Mesendoderm (in vitro differentiated cells): Measurements from ENCODE around the gene TANC1.

ENCODE experiments used
- DNase-seq: peaks from one replicate; pipeline ENCODE4 v3.0.0; 2013
- H2AK5ac ChIP-seq: 2 replicates; pipeline ENCODE4 v1.6.1; 2013; ENCODE audit warnings: low read length, inconsistent platforms
- H2BK120ac ChIP-seq: 2 replicates; pipeline ENCODE4 v1.6.1; 2013; ENCODE audit warnings: low read depth, mild to moderate bottlenecking, low read length, moderate library complexity, mixed read lengths
- H2BK15ac ChIP-seq: replicated peaks from 2 replicates; pipeline ENCODE4 v1.6.1; 2013; ENCODE audit warnings: low read depth, mild to moderate bottlenecking, moderate library complexity
- H2BK5ac ChIP-seq: 2 replicates; pipeline ENCODE4 v1.6.1; 2013; ENCODE audit warnings: low read length, inconsistent platforms
- H3K18ac ChIP-seq: 2 replicates; pipeline ENCODE4 v1.6.1; 2013; ENCODE audit warnings: mild to moderate bottlenecking, low read length, mixed read lengths
- H3K23ac ChIP-seq: one replicate; pipeline ENCODE4 v1.6.1; 2013; ENCODE audit warnings: low read length
- H3K27ac ChIP-seq: 2 replicates; pipeline ENCODE4 v1.5.1; 2013; ENCODE audit warnings: low read depth, mild to moderate bottlenecking, inconsistent platforms, low read length, moderate library complexity
- H3K27me3 ChIP-seq: 2 replicates; pipeline ENCODE4 v1.6.1; 2013; ENCODE audit warnings: low read length, control low read depth, mild to moderate bottlenecking, inconsistent platforms; ENCODE audit not compliant: insufficient read depth, poor library complexity
- H3K36me3 ChIP-seq: 2 replicates; pipeline ENCODE4 v1.6.1; 2013; ENCODE audit warnings: low read length, inconsistent platforms; ENCODE audit not compliant: control insufficient read depth, insufficient read depth
- H3K4ac ChIP-seq: one replicate; pipeline ENCODE4 v1.6.1; 2013; ENCODE audit warnings: low read depth, mild to moderate bottlenecking, low read length, moderate library complexity
- H3K4me1 ChIP-seq: 2 replicates; pipeline ENCODE4 v1.6.1; 2013; ENCODE audit warnings: low read depth, low read length, inconsistent platforms; ENCODE audit not compliant: control insufficient read depth
- H3K4me2 ChIP-seq: 2 replicates; pipeline ENCODE4 v1.6.1; 2013; ENCODE audit warnings: low read length
- H3K4me3 ChIP-seq: 2 replicates; pipeline ENCODE4 v1.5.1; 2013; ENCODE audit warnings: mild to moderate bottlenecking, low read length
- H3K56ac ChIP-seq: one replicate; pipeline ENCODE4 v1.6.1; 2013; ENCODE audit warnings: low read length
- H3K79me1 ChIP-seq: 2 replicates; pipeline ENCODE4 v1.6.1; 2013; ENCODE audit warnings: low read length, inconsistent platforms
- H3K79me2 ChIP-seq: 2 replicates; pipeline ENCODE4 v1.6.1; 2013; ENCODE audit warnings: mild to moderate bottlenecking, low read length; ENCODE audit not compliant: control insufficient read depth, insufficient read depth
- H3K9ac ChIP-seq: 2 replicates; pipeline ENCODE4 v1.6.1; 2013; ENCODE audit warnings: low read length, inconsistent platforms
- H4K5ac ChIP-seq: one replicate; pipeline ENCODE4 v1.6.1; 2013; ENCODE audit warnings: low read length
- H4K8ac ChIP-seq: one replicate; pipeline ENCODE4 v1.6.1; 2013; ENCODE audit warnings: low read depth, mild to moderate bottlenecking, control low read depth, low read length, moderate library complexity
- whole genome bisulfite sequencing: extraction: QIAGEN DNeasy Blood & Tissue Kit; methylation state at CpG from one replicate; pipeline ENCODE4 v1.1.7; 2013; ENCODE audit warnings: low lambda C conversion rate, missing lambda C conversion rate; ENCODE audit not compliant: insufficient coverage; ENCODE audit errors: extremely low coverage; 5-methylcytosine and 5-hydroxymethylcytosine counted together

The TANC1 gene

DNA sequence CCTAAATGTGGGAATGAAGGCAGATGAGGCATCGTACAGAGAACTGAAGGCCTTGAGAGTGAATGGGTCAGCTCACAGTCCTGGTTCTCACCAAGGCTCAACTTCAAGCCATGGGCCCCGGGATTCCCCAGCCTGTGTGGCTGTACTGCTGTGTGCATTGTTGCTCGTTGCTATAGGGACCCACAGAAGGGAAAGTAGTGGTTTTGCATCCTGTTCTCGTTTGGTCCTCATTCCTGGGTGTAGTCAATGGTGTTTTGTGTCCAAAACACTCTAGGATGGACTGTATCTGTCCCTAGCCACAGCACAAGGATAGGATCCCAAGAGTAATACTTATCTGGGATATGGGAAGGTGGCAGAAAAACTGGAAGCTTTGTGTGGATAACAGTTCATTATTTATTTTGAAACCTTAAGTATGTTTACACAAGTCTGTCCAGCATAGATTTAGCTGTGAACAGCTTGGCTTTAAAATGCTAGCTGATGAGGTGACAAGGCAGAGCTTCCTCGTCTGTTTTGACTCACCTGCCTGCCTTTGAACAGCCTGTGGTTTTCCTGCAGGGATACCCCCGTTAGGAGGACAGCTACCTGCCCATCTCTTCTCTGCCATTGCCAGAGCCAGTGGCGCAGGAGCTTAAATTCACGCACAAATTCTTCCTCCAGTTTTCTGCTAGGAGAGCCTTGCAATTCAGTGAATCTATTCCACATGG lies 233.1 kb downstream of the TANC1 start:
- Histone ChIP-seq H3K4me1 (no peaks in the 10 kb centered on the region), H3K18ac (no peak overlapping the region), H4K8ac (no peak overlapping the region), H3K79me1 (no peaks in the 10 kb centered on the region), H3K9ac (no peak overlapping the region), H3K36me3 (no peaks in the 10 kb centered on the region), H2AK5ac (no peak overlapping the region), H2BK120ac (no peak overlapping the region), H3K23ac (no peak overlapping the region), H3K79me2 (no peaks in the 10 kb centered on the region), H3K4ac (no peak overlapping the region), H2BK5ac (no peak overlapping the region), H3K27ac (no peak overlapping the region), H3K4me3 (no peak overlapping the region), H3K56ac (no peak overlapping the region), H3K4me2 (no peak overlapping the region), H4K5ac (no peak overlapping the region), H3K27me3 (no peaks in the 10 kb centered on the region), H2BK15ac (no peak overlapping the region)
- no CpG with 5 or more reads among the region's 8 CpGs for WGBS
- DNase-seq, result no peak

- Histone ChIP-seq H3K23ac (no peak overlapping the region), H3K79me1 (no peaks in the 10 kb centered on the region), H3K56ac (no peak overlapping the region), H3K4me1 (no peaks in the 10 kb centered on the region), H3K4me3 (no peak overlapping the region), H3K27ac (no peak overlapping the region), H3K4me2 (no peak overlapping the region), H2BK15ac (no peak overlapping the region), H2BK5ac (no peak overlapping the region), H4K5ac (no peak overlapping the region), H3K18ac (no peak overlapping the region), H2BK120ac (no peak overlapping the region), H3K27me3 (no peaks in the 10 kb centered on the region), H3K9ac (no peak overlapping the region), H3K4ac (no peak overlapping the region), H3K36me3 (no peaks in the 10 kb centered on the region), H3K79me2 (no peaks in the 10 kb centered on the region), H4K8ac (no peak overlapping the region), H2AK5ac (no peak overlapping the region)
- peak; percentile 94 for DNase-seq
- no CpG with 5 or more reads among the region's 4 CpGs for WGBS
Observed at GRCh38 chr2:159202568-159203071, 234.2 kb downstream of the TANC1 start.

- no peaks in the 10 kb centered on the region for H3K4me1 ChIP-seq
- no peak overlapping the region for H3K23ac ChIP-seq
- no peak for DNase-seq
- no CpG with 5 or more reads among the region's 15 CpGs for WGBS
- no peaks in the 10 kb centered on the region for H3K27me3 ChIP-seq
- no peak overlapping the region for H2BK120ac ChIP-seq
- no peaks in the 10 kb centered on the region for H3K36me3 ChIP-seq
- no peak overlapping the region for H3K4me2 ChIP-seq
- no peak overlapping the region for H3K27ac ChIP-seq
- H3K18ac ChIP-seq, result no peak overlapping the region
- no peaks in the 10 kb centered on the region for H3K79me1 ChIP-seq
- no peak overlapping the region for H2BK5ac ChIP-seq
- H4K8ac ChIP-seq, result no peak overlapping the region
- no peak overlapping the region for H2AK5ac ChIP-seq
- no peaks in the 10 kb centered on the region for H3K79me2 ChIP-seq
- no peak overlapping the region for H4K5ac ChIP-seq
- H3K4ac ChIP-seq, result no peak overlapping the region
- H3K56ac ChIP-seq, result no peak overlapping the region
- H3K4me3 ChIP-seq, result no peak overlapping the region
- no peak overlapping the region for H3K9ac ChIP-seq
- no peak overlapping the region for H2BK15ac ChIP-seq
Observed at GRCh38 chr2:159204381-159205144, 236.1 kb downstream of the TANC1 start.

DNA sequence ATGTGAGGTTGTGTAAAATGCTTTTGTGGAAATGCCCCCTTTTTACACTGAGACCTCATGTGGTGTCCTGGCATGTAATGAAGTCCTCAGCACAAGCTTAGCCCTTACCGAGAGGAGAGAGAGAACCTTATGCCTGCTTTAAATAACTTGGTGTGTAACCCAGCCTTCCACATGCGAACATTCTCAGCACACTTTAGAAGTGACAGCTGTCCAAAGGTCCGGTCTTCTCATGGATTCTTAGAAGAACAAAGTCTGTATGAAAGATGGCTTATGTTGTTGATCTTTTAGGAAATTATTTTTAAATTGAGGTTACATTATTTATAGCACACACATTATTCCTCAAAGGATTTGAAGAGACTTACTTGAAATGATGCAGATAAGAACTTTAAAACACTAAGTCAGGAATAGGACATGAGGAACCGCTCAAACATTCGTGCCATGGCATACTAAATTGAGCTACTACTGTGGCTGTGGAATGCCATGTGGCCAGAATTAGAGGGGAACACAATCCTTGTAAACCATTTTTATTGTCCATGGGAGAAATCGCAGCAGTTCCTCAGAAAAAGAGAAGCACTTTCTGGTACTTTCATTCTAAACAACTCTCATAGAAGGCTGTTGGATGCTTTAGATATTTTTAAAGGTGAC lies 238.4 kb downstream of the TANC1 start:
- no peaks in the 10 kb centered on the region for H3K36me3 ChIP-seq

DNA sequence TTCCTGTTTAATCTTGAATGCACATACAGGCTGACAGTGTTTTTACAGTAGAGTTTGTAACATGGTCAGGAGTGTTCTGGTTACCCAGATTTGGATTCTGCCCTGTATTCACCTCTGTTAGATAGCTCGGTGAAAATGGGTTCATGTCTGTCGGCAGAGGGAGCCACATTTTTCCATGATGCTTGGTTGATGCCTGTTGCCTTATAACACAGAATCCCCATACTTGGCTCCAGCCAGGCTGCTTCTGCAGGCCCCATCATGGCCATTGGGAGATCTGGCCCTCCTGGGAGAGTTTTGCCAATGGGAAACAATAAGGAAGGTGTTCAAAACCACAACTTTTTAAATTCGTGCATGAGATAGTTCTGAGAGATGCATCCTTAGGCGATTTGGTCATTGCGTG lies 240.0 kb downstream of the TANC1 start:
- H2BK15ac ChIP-seq, result no peak overlapping the region
- H4K8ac ChIP-seq, result no peak overlapping the region
- no peak overlapping the region for H4K5ac ChIP-seq
- no peaks in the 10 kb centered on the region for H3K36me3 ChIP-seq
- no peak overlapping the region for H3K4ac ChIP-seq
- no peak overlapping the region for H3K18ac ChIP-seq
- H3K79me1 ChIP-seq, result no peaks in the 10 kb centered on the region
- no peak overlapping the region for H3K4me2 ChIP-seq
- no CpG with 5 or more reads among the region's 5 CpGs for WGBS
- DNase-seq, result peak; percentile 39
- H2BK5ac ChIP-seq, result no peak overlapping the region
- H3K9ac ChIP-seq, result no peak overlapping the region
- no peaks in the 10 kb centered on the region for H3K79me2 ChIP-seq
- H2AK5ac ChIP-seq, result no peak overlapping the region
- H3K27me3 ChIP-seq, result no peaks in the 10 kb centered on the region
- H3K27ac ChIP-seq, result no peak overlapping the region
- no peak overlapping the region for H3K56ac ChIP-seq
- no peak overlapping the region for H2BK120ac ChIP-seq
- H3K23ac ChIP-seq, result no peak overlapping the region
- H3K4me3 ChIP-seq, result no peak overlapping the region
- H3K4me1 ChIP-seq, result peaks cover 4% of the 10 kb centered on the region

More for the DNA sequence above, 238.4 kb downstream of the TANC1 start:
- no peak overlapping the region for H3K4me2 ChIP-seq
- no peak overlapping the region for H3K27ac ChIP-seq
- no peaks in the 10 kb centered on the region for H3K27me3 ChIP-seq
- H2BK120ac ChIP-seq, result no peak overlapping the region
- no peaks in the 10 kb centered on the region for H3K79me2 ChIP-seq
- H3K4ac ChIP-seq, result no peak overlapping the region
- no peak overlapping the region for H3K56ac ChIP-seq
- no peak overlapping the region for H3K18ac ChIP-seq
- no peaks in the 10 kb centered on the region for H3K79me1 ChIP-seq
- no peak overlapping the region for H2BK5ac ChIP-seq
- no peak overlapping the region for H3K9ac ChIP-seq
- no peak overlapping the region for H4K5ac ChIP-seq
- no peak overlapping the region for H2BK15ac ChIP-seq
- H3K23ac ChIP-seq, result no peak overlapping the region
- no peak for DNase-seq
- no peak overlapping the region for H2AK5ac ChIP-seq
- H3K4me1 ChIP-seq, result no peaks in the 10 kb centered on the region
- H3K4me3 ChIP-seq, result no peak overlapping the region
- no peak overlapping the region for H4K8ac ChIP-seq
- WGBS, result no CpG with 5 or more reads among the region's 6 CpGs
